ENCODE results near the gene CAPG.
A peak's percentile ranks its signal among the peaks of the same experiment; 100 is the strongest.
"Not testable (repeated sequence)": the region's sequence is repeated elsewhere in the genome, so short reads cannot be mapped to it uniquely, and the experiment has no call there.

The CAPG gene

DNA sequence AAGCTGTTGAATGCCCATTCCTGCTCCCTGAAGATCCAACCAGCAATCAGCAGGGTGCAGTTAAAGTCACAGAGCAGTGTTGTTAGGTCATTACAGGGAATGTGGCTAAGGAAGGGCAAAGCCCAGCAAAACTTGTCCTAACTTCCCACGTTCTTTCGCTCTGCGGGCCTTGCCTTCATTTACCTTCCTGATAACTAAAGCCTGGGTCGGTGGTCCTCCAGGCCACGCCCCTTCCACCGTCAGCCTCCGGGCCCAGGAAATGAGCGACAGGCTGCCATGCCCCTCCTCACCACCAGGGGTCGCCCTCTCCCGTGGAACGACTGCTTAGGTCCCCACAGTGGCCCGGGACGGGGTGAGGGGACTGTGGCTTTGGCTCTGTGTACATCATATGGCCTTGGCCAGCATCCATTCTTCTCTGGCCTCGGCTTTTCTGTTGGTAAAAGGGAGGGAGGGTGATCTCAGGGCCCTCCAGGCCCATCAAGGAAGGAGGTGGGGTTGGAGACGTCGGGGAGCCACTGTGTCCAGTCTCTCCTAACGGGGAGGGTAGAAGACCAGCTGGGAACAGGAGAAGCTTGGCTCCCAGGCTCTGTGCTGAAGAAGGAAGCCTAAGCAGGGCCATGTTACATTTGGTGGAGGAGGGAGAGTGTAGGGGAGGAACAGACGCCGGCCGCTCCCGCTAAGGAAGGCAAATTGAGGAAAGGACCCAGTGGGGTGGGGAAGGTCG, 10.5 kb upstream of the CAPG start:
- peak in 13 of 14 donors; percentile 73 to 94 (median 85) for DNase-seq

DNA sequence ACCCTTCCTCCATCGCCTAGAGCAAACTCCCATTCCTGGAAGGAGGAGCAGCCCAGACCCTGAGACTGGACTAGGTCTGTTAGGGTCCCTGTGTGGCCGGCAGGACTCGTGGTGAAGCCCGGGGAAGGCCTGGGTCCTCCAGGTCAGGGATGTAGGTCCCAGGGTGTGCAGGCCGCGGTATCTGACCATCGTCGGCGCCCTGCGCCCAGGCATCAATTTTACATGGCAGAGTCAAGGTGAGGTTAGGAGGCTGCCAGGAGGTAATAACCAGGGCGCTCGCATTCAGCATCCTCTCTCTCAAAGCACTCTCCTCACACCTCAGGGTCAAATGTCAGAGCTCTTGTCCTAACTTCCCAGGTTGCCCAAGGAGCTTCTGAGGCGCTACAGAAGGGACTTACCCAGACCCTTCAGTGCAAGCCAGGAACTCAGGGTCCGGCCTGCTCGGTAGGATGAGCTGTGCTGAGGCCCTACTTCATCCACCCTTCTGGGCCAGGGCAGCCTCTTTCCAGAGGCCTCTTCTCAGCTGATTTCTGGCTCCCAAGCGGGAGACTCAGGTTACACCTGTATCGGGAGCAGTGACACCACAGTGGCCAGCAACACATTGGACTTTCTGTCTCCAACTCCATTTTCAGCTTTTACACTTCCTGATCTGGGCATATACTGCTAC, 9.0 kb upstream of the CAPG start:
- peak in 1 of 14 donors; percentile 65 for DNase-seq

DNA sequence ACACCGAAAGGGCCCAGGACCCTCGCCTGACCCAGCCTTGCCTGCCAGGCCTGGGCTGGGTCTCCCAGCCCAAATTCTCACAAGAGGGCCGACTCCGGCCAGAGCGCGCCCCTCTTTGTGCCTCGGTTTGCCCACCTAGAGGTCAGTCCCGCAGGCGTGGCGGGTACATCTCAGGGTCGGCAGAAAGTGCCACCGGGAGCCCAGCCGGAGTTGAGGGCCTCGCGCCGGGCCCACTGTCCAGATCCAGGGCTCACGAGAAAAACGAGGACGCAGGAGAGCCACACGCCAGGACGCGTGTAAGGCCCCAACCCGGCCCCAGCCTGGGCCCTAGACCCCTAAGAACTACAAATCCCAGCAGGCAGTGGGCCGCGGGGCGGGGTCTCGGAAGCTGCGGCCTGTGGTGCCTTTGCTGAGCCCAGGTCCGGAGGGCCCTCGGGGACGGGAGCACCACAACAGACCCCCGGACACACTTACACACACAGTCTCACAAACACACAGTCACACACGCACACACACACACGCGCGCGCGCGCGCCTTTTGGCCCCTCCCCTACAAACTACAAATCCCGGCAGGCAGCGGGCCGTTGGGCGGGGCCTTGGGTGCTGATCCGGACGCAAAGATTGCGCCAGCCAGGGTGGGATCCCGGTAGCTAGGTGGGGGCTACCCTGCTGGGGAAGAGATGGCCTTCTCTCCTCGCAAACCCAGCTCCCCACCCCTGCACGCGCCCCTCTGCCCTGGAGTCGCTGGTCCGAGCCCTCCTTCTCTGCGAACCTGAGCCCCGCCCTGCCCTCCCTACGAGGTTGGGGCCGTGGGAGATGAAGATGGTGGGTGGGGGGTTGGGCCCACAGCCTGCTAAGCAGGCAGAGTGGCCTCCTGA, 8.2 kb upstream of the CAPG start, which contains the start of gene SH2D6:
Gene SH2D6, plus strand, starts transcription at position 583 of the 877 bp plus-strand sequence. CDS start 10,752 bp downstream, outside the sequence.
- peak in 13 of 14 donors; percentile 57 to 97 (median 89) for DNase-seq

DNA sequence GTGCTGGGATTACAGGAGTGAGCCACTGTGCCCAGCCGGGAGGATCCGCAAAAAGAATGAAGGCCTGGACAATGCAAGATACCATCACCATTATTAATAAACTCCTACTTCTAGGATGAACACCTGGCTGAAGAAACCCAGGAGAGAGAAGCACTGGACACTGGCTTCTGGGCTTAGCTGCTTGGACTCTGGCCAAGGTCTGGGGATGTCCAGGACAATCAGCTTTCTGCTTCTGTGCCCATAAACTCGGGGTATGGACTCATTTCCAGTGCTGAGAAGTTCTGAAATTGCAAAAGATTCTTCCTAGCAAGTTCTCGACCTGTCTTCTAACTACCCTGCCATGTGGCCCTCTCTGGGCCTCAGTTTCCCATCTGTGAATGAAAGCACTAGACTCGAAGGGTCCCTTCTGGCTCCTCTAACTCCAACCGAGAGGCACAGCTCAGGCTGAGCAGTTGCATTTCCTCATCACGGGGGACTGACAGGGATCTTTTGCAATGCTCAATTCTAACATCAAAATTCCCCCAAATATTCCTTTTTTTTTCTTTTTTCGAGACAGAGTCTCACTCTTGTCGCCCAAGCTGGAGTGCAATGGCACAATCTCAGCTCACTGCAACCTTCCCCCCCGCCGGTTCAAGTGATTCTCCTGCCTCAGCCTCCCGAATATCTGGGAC, 5.9 kb upstream of the CAPG start:
- no peak for DNase-seq

DNA sequence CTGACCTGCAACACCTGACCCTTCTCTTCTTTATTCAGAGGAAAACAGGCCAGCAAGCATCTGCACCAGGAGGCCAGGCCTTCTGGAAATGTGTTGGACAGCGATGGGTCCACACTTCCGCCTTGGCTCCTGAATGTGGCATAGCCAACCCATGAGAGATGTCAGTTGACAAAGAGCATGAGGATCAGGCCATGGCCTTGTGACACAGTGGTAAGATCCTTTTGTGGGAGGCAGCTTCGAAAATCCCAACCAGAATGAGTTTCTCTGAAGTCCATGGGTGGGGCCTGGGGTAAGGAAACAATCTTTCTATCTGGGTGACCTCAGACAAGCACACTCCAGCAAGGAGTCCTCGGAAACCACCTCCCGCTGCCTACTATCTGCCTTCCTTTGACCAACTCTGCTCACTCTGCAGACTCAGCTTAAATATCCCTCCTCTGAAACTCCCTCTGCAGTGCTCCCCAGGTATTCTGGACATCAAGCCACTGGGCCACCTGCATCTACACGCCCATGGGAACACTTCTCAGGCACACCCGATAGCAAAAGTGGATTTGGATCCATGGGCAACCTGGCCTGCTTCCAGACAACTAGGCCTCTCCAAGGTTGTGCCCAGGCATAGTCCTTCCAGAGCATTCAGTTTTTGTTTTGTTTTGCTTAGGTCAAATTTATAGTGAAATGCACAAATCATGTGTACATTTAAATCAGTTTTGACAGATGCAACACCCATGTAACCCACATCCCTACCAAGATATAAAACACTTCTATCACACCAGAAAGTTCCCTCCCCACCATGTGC, 4.8 kb upstream of the CAPG start:
- no peak for DNase-seq

DNA sequence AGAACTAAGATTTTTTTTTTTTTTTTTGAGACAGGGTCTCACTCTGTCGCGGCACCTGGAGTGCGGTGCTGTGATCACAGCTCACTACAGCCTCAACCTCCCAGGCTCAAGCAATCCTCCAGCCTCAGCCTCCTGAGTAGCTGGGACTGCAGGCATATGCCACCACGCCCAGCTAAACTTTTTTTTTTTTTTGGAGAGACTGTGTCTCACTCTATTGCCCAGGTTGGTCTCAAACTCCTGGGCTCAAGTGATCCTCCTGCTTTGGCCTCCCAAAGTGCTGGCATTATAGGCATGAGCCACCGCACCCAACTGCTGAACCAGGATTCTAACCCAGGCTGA, 4.2 kb upstream of the CAPG start:
- DNase-seq: not testable (repeated sequence)

DNA sequence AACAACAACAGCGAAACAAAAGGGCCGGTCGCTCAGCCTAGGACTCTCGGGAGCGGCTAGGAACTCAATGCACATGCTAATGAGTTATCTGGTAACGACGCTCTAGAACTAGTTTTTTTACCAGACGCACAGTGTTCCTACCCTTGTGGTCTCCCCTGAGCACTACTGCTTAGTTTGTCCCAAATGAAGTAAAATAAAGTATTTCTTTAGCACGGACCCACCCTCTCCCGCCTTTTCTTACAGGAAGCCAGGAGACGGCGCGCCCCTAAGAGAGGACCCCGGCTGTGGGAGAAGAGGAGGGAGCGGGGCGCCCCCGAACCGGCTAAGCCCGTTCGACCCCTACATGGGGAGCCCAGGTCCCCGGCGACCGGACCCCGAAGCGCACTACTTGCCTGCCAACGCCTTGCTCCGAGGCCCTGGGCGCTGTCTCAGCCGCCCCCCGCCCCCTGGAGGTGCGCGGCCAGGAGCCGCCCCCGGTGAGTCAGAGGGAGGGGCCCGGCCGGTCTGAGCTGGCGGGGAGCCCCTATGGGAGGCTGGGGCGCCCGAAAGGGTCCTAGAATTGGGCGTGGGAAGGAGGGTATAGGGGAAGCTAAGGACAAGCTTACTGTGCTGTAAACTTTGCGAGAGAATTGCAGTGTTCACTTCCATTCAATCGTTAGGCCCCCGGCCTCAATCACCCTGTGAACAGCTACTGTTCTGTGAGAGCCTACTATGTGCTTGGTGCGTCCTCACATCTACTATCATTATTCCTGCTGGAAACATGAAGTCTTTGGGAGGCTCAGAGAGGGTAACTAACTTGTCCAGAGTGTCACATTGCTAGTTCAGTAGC, 3.6 kb upstream of the CAPG start:
- peak in 2 of 14 donors; percentile 27 for DNase-seq

DNA sequence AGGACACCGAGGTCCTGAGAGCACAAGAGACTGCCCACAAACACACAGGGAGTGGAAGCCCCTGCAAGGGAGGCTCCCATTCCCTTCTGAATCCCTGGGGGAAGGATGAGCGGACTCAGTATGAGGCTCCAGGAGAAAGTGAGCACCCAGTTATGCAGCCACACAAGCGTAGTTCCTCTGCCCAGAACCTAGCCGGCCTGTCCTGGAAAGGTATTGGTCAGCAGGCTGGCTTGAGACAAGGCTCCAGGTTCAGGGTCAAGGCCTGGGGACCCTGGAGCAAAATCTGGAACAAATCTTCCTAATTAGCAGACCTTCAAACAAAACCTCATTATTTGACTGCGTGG, 1.2 kb upstream of the CAPG start:
- no peak for DNase-seq

DNA sequence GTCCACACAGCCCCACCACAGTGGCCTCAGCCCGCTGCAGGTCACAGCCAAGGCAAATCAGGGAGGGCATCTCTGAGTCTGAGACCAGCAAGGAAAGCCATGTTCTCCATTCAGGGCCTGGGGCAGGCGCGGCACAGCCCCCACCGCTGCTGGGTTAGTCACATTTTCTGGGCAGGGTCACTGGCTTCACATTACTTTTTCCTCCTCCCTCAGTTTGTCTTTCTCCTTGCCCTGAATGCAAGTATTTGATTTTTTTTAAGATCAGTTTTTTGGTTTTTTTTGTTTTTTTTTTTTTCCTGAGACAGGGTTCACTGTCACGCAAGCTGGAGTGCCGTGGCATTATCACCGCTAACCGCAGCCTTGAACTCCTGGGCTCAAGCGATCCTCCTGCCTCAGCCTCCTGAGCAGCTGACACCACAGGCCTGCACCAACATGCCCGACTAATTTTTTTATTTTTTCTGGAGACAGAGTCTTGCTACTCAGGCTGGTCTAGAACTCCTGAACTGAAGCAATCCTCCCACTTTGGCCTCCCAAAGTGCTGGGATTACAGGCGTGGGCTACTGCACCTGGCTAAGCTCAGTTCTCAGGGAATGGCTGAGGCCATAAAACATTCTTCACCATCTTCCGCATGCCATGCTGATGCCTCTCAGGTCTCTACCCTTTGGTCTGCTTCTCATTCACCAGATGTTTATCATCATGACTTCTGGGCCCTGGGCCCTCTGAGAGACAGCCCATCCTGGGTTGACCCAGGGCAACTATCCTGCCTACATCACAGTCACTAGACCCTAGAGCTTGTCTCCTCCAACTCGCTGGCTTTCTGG, 628 bp upstream of the CAPG start:
- DNase-seq: peak in 1 of 14 donors; percentile 57

DNA sequence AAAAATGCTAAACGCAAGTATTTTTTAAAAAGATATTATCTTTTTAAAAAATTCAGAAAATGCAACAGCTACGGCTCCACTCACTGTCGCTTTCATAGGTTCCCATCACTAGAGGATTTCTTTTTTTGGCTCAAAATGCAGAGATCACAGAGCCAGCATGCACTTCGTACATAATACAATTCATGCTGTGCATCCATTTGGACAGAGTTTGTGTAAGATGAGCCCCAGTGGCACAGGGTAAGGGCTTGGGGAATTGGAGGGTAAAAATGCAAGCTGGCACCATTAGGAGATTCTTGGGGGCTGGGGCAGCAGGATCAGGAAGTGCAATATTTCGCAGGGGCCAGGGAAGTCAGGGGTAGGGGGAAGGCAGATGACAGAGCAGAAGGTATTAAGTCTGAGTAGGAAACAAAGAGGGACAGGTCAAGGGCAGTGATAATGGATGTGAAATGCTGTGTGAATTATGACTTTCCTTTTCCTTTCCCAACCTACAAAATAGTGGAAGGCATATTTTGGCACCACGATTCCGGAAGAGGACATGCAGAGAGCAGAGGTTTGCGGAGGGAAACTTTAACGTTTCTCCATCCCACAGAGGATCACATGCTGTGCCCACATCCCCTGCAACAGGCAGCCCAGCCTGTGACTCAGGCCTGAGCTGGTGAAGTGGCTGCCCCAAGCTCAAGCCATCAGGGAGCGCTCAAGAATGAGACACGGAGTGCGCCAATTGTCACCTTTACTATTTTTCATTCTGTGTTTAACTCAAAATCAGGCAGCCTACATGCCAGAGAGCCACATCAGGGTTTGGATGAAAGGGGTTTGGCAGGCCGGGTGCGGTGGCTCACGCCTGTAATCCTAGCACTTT, 4.7 kb downstream of the CAPG start:
- DNase-seq: peak in 6 of 14 donors; percentile 41 to 75 (median 54)

DNA sequence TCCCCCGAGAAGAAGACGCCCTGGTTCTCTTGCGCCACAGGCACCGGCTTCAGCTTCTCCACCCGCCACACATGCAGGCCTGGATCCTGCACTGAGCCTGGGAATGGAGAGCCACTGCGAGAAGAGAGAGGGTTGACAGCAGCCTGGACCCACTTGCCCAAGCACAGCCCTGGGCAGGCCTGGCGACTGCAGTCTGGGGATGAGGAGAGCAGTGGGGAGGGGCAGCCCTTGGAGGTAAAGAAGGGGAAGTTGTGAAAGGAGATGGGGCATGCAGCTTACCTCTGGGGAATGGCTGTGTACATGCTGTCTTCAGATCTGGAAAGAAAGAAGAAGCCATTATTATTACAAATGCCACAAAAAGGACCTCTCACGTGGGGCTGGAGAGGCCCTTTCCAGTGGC, 8.3 kb downstream of the CAPG start:
- no peak for DNase-seq

DNA sequence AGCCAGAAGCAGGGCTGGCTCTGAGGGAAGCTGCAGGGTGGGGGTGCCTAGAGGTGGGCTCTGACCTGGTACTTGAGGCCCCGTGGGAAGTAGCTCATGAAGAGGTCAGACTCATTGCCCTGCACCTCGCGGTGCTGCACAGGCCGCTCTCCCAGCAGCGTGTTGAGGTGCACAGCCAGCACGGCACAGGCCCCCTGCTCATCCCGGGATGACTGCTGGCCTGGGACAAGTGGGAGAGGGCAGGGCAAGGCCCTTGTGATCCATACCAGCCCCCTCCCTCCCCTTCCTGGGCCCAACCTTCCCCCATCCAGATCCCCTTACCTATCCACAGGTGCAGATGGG, 8.7 kb downstream of the CAPG start:
- no peak for DNase-seq

DNA sequence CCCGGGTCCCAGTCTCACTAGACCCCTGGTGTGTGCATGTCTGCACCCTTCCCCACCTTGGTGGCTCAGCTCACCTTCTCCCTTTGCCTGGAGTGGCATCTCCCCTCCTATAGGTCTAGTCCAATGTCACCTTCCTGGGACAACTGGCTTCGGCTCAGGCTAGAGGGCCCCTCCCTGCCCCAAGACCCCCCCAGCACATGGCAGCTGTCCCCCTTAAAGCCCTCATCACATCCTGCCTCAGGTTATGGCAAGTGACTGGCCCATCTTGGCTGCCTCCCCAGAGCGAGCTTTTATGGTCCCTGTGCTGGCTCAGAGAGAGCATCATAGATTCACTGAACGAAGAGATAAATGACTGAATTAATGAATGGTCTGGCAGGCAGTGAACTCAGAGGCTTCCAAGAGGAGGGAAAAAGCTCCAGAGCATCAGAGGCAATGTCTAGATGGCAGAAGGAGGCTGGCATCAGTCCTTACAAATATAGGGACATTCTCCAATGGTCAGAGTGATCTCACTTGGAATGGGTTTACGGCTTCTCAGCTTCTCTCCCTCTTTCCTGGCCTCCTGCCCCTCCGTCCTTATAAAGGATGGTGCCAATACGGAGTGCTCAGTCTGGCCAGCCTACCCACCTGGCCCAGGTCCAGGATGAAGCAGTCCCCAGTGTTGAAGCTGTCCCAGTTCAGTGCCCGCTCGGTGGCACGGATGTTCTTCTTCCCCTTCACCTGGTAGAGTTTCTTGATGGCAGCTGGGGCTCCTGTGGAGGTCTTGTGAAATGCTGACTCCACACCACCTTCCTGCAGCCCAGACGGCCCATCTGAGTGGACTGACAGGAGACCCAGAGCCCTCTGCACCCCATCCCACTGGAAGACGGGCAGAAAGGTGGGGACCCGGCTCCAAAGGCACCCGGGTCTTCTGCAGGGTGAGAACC, 9.4 kb downstream of the CAPG start:
- DNase-seq: peak in 4 of 14 donors; percentile 59 to 88 (median 72)

DNA sequence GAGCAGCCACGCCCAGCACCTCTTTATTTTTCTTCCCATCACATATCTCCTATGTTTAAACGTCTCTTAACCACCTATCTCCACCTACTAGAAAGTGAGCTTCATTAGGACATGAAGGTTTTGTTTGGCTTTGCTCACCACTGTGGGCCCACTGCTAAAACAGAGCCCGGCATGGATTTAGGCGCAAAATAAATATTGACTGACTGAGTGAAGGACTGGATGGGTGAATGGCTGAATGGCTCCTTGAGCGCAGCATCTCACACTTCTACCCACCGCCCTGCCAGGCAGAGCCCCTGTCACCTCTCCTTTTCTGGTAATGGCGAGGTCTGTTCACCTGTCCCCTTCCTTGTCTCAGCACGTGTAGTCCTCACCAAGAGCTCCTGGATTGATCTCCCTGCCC, 10.1 kb downstream of the CAPG start:
- DNase-seq: no peak

DNA sequence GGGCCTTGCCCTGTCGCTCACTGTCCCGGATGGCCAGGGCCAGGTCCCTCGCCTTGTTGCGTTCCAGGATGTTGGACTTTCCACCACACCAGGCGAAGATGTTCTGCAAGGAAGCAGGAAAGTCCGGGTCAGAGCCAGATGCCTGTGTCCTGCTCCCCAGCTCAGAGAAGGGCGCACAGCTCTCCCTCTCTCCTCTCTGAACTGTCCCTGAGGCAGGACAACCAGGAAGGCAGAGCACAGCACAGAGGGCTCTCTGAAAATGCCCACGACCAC, 11.0 kb downstream of the CAPG start:
- no peak for DNase-seq

DNA sequence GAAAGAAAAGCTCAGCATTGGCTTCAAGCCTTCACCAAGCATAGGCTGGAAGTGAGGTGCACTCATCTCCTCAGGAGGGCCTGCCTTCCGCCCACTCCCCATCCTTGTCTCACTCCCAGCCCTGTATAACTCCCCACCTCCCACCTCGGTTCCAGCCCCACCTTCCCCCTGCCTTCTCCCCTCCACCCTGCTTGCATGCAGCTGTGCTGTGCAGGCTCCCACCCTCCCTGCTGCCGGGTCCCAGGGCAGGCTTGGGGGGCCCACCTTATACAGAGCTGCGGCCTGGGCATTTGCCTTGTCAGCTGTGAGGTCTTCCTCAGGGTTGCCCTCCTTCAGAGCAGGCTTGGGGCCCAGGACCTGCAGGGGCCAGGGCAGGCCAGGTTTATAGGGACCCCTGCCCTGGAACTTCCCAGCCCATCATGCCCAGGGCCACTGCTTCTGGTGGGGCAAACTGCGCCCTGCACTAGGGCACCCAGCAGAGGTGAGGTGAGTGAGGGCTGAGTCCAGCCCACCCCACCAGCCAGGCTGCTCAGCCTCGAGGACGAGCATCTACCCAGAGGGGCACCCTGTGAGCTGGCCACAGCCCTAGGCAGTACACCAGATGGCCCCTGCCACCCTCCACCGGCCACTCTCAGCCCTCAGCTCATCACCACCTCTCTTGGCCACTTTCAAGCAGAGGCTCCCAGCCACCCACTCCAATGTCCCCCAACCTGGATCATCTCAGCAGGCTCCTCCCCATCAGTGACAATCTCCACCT, 11.6 kb downstream of the CAPG start:
- DNase-seq: no peak

DNA sequence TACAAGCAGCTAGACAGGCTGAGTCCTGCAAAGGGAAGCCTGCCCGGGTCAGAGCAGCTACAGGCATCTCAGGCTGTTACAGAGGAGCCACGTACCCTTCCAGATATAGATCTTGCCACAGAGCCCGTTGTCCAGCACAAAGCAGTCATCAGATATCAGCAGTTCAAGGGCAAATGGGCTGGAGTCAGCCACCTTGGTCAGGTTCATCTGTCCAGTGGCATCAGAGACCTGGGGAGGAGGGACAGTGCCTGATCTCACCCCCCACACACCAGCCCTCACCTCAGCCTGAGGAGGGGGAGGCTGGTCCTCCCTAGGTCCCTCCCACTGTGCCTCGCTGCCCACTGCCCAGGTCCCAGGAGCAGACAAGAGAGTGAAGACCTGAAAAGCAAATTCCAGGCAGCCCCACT, 12.2 kb downstream of the CAPG start:
- DNase-seq: no peak

Measured in C1 segment of cervical spinal cord (tissue), 14 donors.